HepG2 (cell line): ENCODE data around the gene TDRD9. TPM values are rescaled to one million over a fixed set of nuclear protein-coding genes. Genes with fewer than 3 reads are reported as not detected.

Source experiments
- ATAC-seq: fragments of 200-7000 bp; cut with Tn5 transposase; 3 replicates; pipeline ENCODE4 v1.9.1; 2020; ENCODE audit warnings: mild to moderate bottlenecking, moderate library complexity
- BruUV-seq: library from RNA; stranded (reverse); fragments of 400-500 nt; replicated peaks from 2 replicates; lab custom pipeline; 2021; lab: Mats Ljungman, UMichigan
- CTCF ChIA-PET: fragments of 300-600 bp; formaldehyde crosslinking; extraction: SDS; loops from one replicate; lab custom pipeline; 2021; ENCODE audit warnings: low total read pairs, inconsistent platforms, low intra/inter-chr PET ratio; lab: Yijun Ruan, JAX
- POLR2A ChIA-PET: fragments of 350-600 bp; sonication (Branson Sonifier 250); formaldehyde crosslinking; loops from one replicate; lab custom pipeline; 2020; ENCODE audit warnings: antibody characterized with exemption, inconsistent platforms; lab: Yijun Ruan, JAX
- DNase-seq: peaks from one replicate; pipeline ENCODE4 v3.0.0-alpha.2; 2015; ENCODE audit warnings: low spot score
- FAIRE-seq: peaks from 3 replicates; lab custom pipeline; 2011; peaks lifted over from hg19 to GRCh38; lab: Jason Lieb, UNC
- H2AFZ ChIP-seq: one replicate; pipeline ENCODE4 v1.6.1; 2011; ENCODE audit warnings: low read length, inconsistent platforms
- H3K27ac ChIP-seq: fragments of 300-600 bp; 3 replicates; pipeline ENCODE4 v1.8.0; 2011; ENCODE audit warnings: mixed run types, mild to moderate bottlenecking, mixed read lengths, low read length, inconsistent platforms; ENCODE audit not compliant: insufficient read depth; ENCODE audit errors: extremely low read length
- H3K27me3 ChIP-seq, 2 experiments: fragments of 200-600 bp in 1 of 2; 2 replicates in 1 of 2; 3 replicates in 1 of 2; pipeline versions ENCODE4 v1.6.0 to v1.8.0; 2011; ENCODE audit warnings: low read length in 2 of 2, mild to moderate bottlenecking in 2 of 2, moderate library complexity in 2 of 2, inconsistent platforms in 1 of 2; ENCODE audit not compliant: insufficient read depth in 2 of 2, control insufficient read depth in 1 of 2
- H3K36me3 ChIP-seq, 2 experiments: fragments of 200-600 bp in 1 of 2; replicated peaks in 1 of 2; 2 replicates in 1 of 2; 3 replicates in 1 of 2; pipeline versions ENCODE4 v1.5.1 to v1.8.0; 2011; ENCODE audit warnings: low read length in 2 of 2, inconsistent platforms in 1 of 2; ENCODE audit not compliant: insufficient read depth in 2 of 2, control insufficient read depth in 1 of 2
- H3K4me1 ChIP-seq: 2 replicates; pipeline ENCODE4 v1.5.1; 2012; ENCODE audit warnings: low read length, inconsistent platforms; ENCODE audit not compliant: insufficient read depth
- H3K4me2 ChIP-seq: 2 replicates; pipeline ENCODE4 v1.6.0; 2011; ENCODE audit warnings: low read depth, low read length, inconsistent platforms
- H3K4me3 ChIP-seq, 3 experiments: fragments of 200-600 bp in 1 of 3; sonication (generic), shearing (Covaris generic) in 1 of 3; replicated peaks in 1 of 3; 2 replicates each; pipeline ENCODE4 v1.5.1; 2011 to 2016; ENCODE audit warnings: low read length in 3 of 3, inconsistent platforms in 2 of 3, low read depth in 2 of 3, mild to moderate bottlenecking in 2 of 3, control low read depth in 1 of 3, mixed read lengths in 1 of 3; ENCODE audit not compliant: insufficient read depth in 1 of 3
- H3K79me2 ChIP-seq: one replicate; pipeline ENCODE4 v1.6.1; 2011; ENCODE audit warnings: low read length, inconsistent platforms; ENCODE audit not compliant: insufficient read depth
- H3K9ac ChIP-seq: 2 replicates; pipeline ENCODE4 v1.6.0; 2011; ENCODE audit warnings: mild to moderate bottlenecking, low read depth, low read length, inconsistent platforms; ENCODE audit not compliant: insufficient read depth
- H3K9me3 ChIP-seq: 2 replicates; pipeline ENCODE4 v1.5.1; 2012; ENCODE audit warnings: mild to moderate bottlenecking, low read length
- H4K20me1 ChIP-seq: 2 replicates; pipeline ENCODE4 v1.6.0; 2011; ENCODE audit warnings: inconsistent platforms, mild to moderate bottlenecking, low read length, moderate library complexity; ENCODE audit not compliant: insufficient read depth
- AHR ChIP-seq: IDR thresholded peaks from 2 replicates; pipeline ENCODE4 v1.6.1; 2018; ENCODE audit warnings: missing genetic modification reagents, missing compliant biosample characterization
- ETV5 ChIP-seq: IDR thresholded peaks from 2 replicates; pipeline ENCODE4 v1.6.1; 2018; ENCODE audit warnings: missing biosample characterization, missing genetic modification reagents, inconsistent platforms, borderline replicate concordance
- FOXM1 ChIP-seq: sonication (generic); formaldehyde crosslinking; IDR thresholded peaks from 2 replicates; pipeline ENCODE4 v1.5.0; 2020; ENCODE audit warnings: missing genetic modification reagents
- GATAD2A ChIP-seq: IDR thresholded peaks from 2 replicates; pipeline ENCODE4 v1.6.1; 2016
- KLF15 ChIP-seq: sonication (generic); formaldehyde crosslinking; IDR thresholded peaks from 2 replicates; pipeline ENCODE4 v1.8.1; 2023; ENCODE audit warnings: borderline replicate concordance, mild to moderate bottlenecking, inconsistent platforms, missing genetic modification reagents, mixed read lengths
- MAF1 ChIP-seq: sonication (generic); formaldehyde crosslinking; IDR thresholded peaks from 2 replicates; pipeline ENCODE4 v1.5.0; 2020; ENCODE audit warnings: missing genetic modification reagents, borderline replicate concordance
- MBD4 ChIP-seq: IDR thresholded peaks from 2 replicates; pipeline ENCODE4 v1.6.1; 2012; ENCODE audit warnings: low read length, inconsistent platforms, borderline replicate concordance
- NFIC ChIP-seq: IDR thresholded peaks from 2 replicates; pipeline ENCODE4 v1.6.1; 2012; ENCODE audit warnings: mild to moderate bottlenecking, low read length, inconsistent platforms
- NR2F6 ChIP-seq, 2 experiments: IDR thresholded peaks; 2 replicates each; pipeline ENCODE4 v1.6.1; 2016; ENCODE audit warnings: antibody characterized with exemption in 1 of 2, mild to moderate bottlenecking in 1 of 2
- PHF21A ChIP-seq: sonication (generic); formaldehyde crosslinking; IDR thresholded peaks from 2 replicates; pipeline ENCODE4 v1.5.0; 2020; ENCODE audit warnings: mild to moderate bottlenecking, missing genetic modification reagents
- POLR2G ChIP-seq: fragments of 200-400 bp; formaldehyde crosslinking; IDR thresholded peaks from 2 replicates; pipeline ENCODE4 v1.6.1; 2018; ENCODE audit warnings: mild to moderate bottlenecking, low read depth, low read length, moderate library complexity
- RARA ChIP-seq: IDR thresholded peaks from 2 replicates; pipeline ENCODE4 v1.6.1; 2016; ENCODE audit warnings: missing genetic modification reagents, missing compliant biosample characterization
- ZFY ChIP-seq: sonication (generic); formaldehyde crosslinking; IDR thresholded peaks from 2 replicates; pipeline ENCODE4 v1.4.0; 2020; ENCODE audit warnings: missing genetic modification reagents
- ZNF232 ChIP-seq: sonication (generic); formaldehyde crosslinking; IDR thresholded peaks from 2 replicates; pipeline ENCODE4 v1.4.0; 2020; ENCODE audit warnings: missing genetic modification reagents, borderline replicate concordance
- WGBS: methylation state at CpG from one replicate; pipeline ENCODE4 v1.1.6; 2017; ENCODE audit warnings: low lambda C conversion rate; 5-methylcytosine and 5-hydroxymethylcytosine counted together
- in situ Hi-C: cut with HindIII; loops from 2 replicates; pipeline ENCODE4 v1.10.0; 2017; ENCODE audit warnings: low pct_unique_long_range_greater_than_20kb; ENCODE audit not compliant: extremely low pct_ligation_motif_present
- intact Hi-C: fragments of 100-400 bp; cut with micrococcal nuclease; formaldehyde crosslinking; loops from one replicate; pipeline ENCODE4 v1.10.0; 2022; ENCODE audit not compliant: unreplicated experiment
- polyA plus RNA-seq, 8 experiments: library from polyadenylated mRNA; depleted of rRNA in 3 of 8; stranded (reverse) in 7 of 8; unstranded in 1 of 8; fragments of >200 nt; fragmentation: Illumina TruSeq in 4 of 8; extraction: Trizol in 4 of 8; gene quantifications; 2 replicates each; pipeline versions ENCODE4 v1.2.1 to v1.2.3, GENCODE V29; 2011 to 2016; ENCODE audit warnings: low read depth in 4 of 8, missing spikeins in 1 of 8, mixed read lengths in 1 of 8; ENCODE audit not compliant: insufficient read depth in 1 of 8
- total RNA-seq, 5 experiments: library from RNA; depleted of rRNA; stranded (reverse); fragments of >200 nt; fragmentation: Illumina TruSeq; extraction: Trizol; gene quantifications; 2 replicates each; pipeline ENCODE4 v1.2.3, GENCODE V29; 2016; ENCODE audit warnings: low read depth in 1 of 5
- TF ChIP-seq, protein P1 (sequence below): sonication (generic); formaldehyde crosslinking; IDR thresholded peaks from 2 replicates; pipeline ENCODE4 v1.4.0; 2020; ENCODE audit warnings: missing genetic modification reagents
- TF ChIP-seq, protein P2 (sequence below): IDR thresholded peaks from 2 replicates; pipeline ENCODE4 v1.6.1; 2012; ENCODE audit warnings: inconsistent platforms
- TF ChIP-seq, protein P3 (sequence below): IDR thresholded peaks from 2 replicates; pipeline ENCODE4 v1.6.1; 2016; ENCODE audit warnings: missing compliant biosample characterization, missing genetic modification reagents, borderline replicate concordance

The TDRD9 gene
- total and polyA plus RNA-seq, 2 of the 13 experiments (the other 11 are each of a cell fraction or from before 2014, with no cell fraction given) = not detected

GRCh38 chr14:103890821-103891666, 37.2 kb upstream of the TDRD9 start:
- Histone ChIP-seq H3K79me2 (no peaks in the 10 kb centered on the region), H3K27ac (peak overlapping the region; percentile 66), H3K9me3 (no peaks in the 10 kb centered on the region), H3K4me1 (peaks cover 95% of the 10 kb centered on the region), H3K4me3 (peak overlapping the region; percentile 46 to 75 (median 56); a peak in 5 of 6 replicates), H4K20me1 (no peaks in the 10 kb centered on the region), H3K4me2 (peak overlapping the region; percentile 98), H3K9ac (peak overlapping the region; percentile 67), H3K36me3 (no peaks in the 10 kb centered on the region), H2AFZ (no peak overlapping the region), H3K27me3 (no peaks in the 10 kb centered on the region)
- BruUV-seq = no TSS peak
- in situ Hi-C loops (no loop called here), intact Hi-C loops (loop anchor here (1.0 kb wide), 1 partner anchor 21 kb away; no protein-coding TSS in a partner anchor)
- ChIA-PET CTCF (no interaction called here), POLR2A (interaction anchor here (0.5 to 7.3 kb wide), 11 partner anchors 8 to 83 kb away, joined by 3 to 195 read pairs (median 5); no protein-coding TSS in a partner anchor)
- peak; percentile 34 for DNase-seq
- peak; percentile 73 for FAIRE-seq
- WGBS = 0% methylated on average over 2 of the region's 18 CpGs
- peak; percentile 56 for ATAC-seq
- TF ChIP-seq MBD4 = no peak
- TF ChIP-seq, protein P1, sequence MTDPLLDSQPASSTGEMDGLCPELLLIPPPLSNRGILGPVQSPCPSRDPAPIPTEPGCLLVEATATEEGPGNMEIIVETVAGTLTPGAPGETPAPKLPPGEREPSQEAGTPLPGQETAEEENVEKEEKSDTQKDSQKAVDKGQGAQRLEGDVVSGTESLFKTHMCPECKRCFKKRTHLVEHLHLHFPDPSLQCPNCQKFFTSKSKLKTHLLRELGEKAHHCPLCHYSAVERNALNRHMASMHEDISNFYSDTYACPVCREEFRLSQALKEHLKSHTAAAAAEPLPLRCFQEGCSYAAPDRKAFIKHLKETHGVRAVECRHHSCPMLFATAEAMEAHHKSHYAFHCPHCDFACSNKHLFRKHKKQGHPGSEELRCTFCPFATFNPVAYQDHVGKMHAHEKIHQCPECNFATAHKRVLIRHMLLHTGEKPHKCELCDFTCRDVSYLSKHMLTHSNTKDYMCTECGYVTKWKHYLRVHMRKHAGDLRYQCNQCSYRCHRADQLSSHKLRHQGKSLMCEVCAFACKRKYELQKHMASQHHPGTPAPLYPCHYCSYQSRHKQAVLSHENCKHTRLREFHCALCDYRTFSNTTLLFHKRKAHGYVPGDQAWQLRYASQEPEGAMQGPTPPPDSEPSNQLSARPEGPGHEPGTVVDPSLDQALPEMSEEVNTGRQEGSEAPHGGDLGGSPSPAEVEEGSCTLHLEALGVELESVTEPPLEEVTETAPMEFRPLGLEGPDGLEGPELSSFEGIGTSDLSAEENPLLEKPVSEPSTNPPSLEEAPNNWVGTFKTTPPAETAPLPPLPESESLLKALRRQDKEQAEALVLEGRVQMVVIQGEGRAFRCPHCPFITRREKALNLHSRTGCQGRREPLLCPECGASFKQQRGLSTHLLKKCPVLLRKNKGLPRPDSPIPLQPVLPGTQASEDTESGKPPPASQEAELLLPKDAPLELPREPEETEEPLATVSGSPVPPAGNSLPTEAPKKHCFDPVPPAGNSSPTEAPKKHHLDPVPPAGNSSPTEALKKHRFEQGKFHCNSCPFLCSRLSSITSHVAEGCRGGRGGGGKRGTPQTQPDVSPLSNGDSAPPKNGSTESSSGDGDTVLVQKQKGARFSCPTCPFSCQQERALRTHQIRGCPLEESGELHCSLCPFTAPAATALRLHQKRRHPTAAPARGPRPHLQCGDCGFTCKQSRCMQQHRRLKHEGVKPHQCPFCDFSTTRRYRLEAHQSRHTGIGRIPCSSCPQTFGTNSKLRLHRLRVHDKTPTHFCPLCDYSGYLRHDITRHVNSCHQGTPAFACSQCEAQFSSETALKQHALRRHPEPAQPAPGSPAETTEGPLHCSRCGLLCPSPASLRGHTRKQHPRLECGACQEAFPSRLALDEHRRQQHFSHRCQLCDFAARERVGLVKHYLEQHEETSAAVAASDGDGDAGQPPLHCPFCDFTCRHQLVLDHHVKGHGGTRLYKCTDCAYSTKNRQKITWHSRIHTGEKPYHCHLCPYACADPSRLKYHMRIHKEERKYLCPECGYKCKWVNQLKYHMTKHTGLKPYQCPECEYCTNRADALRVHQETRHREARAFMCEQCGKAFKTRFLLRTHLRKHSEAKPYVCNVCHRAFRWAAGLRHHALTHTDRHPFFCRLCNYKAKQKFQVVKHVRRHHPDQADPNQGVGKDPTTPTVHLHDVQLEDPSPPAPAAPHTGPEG (CRISPR knock-in tag) = 0 out of 2 replicates have a peak, but pooled peaks have one; percentile 37
- TF ChIP-seq MAF1 = peak; percentile 46; the same call in 1 of the 2 replicates
- TF ChIP-seq ZNF232 (CRISPR knock-in tag) = 0 out of 2 replicates have a peak, but pooled peaks have one; percentile 72
- TF ChIP-seq, protein P2, sequence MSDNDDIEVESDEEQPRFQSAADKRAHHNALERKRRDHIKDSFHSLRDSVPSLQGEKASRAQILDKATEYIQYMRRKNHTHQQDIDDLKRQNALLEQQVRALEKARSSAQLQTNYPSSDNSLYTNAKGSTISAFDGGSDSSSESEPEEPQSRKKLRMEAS = peak; percentile 26; the same call in 1 of the 2 replicates
- no peak for TF ChIP-seq AHR (CRISPR knock-in tag)
- no peak for TF ChIP-seq PHF21A (CRISPR knock-in tag)
- peak; percentile 36; the same call in 1 of the 2 replicates for TF ChIP-seq ETV5 (CRISPR knock-in tag)
- TF ChIP-seq NFIC = no peak
- TF ChIP-seq, protein P3, sequence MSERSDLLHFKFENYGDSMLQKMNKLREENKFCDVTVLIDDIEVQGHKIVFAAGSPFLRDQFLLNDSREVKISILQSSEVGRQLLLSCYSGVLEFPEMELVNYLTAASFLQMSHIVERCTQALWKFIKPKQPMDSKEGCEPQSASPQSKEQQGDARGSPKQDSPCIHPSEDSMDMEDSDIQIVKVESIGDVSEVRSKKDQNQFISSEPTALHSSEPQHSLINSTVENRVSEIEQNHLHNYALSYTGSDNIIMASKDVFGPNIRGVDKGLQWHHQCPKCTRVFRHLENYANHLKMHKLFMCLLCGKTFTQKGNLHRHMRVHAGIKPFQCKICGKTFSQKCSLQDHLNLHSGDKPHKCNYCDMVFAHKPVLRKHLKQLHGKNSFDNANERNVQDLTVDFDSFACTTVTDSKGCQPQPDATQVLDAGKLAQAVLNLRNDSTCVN (CRISPR knock-in tag) = 0 out of 2 replicates have a peak, but pooled peaks have one; percentile 15
- TF ChIP-seq FOXM1 = no peak
- TF ChIP-seq GATAD2A (CRISPR knock-in tag) = peak; percentile 38; the same call in 1 of the 2 replicates
- peak; percentile 94 for TF ChIP-seq ZFY (CRISPR knock-in tag)
- no peak; the same call in 1 of the 2 replicates for TF ChIP-seq NR2F6 (IDR thresholded peaks at IDR 0.05)
- TF ChIP-seq NR2F6 (CRISPR knock-in tag; IDR thresholded peaks at IDR 0.05) = peak; percentile 33; the same call in 1 of the 2 replicates
- 0 out of 2 replicates have a peak, but pooled peaks have one; percentile 50 for TF ChIP-seq POLR2G
- TF ChIP-seq KLF15 (CRISPR knock-in tag) = 0 out of 2 replicates have a peak, but pooled peaks have one; percentile 27
- TF ChIP-seq RARA (CRISPR knock-in tag) = 0 out of 2 replicates have a peak, but pooled peaks have one; percentile 13
